ENCODE measurements around the gene CCT4. TPM values are rescaled to one million over a fixed set of nuclear protein-coding genes. Genes with fewer than 3 reads are reported as not detected.

Gene CCT4
- 260 and 274 TPM in 2 replicates for total RNA-seq

DNA sequence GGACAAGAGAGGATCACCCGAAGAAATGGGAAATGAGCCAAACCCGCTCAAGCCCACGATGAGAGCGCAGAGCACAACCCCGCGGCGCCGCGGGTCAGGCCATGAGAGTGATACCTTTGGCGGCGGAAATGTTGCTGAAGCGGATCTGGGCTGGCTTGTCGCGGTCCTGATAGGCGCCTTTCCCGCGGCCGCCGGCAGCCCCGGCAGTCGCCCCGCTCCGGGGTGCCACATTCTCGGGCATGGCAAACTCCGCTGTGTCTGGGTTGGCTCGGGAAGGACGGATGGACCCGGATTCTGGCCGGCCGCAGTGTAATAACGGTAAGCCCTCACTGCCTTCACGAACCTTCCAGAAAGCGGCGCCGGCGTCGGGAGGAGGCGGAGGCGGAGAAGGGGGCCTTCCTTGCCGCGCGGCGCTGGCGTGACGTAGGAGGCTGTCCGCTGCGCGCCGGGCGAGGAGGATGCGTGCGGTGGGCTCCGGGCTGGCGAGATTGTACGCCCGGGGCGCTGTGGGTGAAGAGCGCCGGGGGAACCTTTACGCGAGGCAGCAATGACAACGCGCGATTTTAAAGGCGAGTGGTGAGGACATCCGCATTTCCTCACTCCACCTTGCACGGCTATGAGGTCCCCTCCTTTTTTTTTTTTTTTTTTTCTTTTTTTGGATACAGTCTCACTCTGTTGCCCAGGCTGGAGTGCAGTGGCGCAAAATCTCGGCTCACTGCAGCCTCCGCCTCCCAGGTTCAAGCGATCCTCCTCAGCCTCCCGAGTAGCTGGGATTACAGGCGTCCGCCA is at the start of gene CCT4:
Gene CCT4, minus strand, starts transcription at position 390 of the 789 bp plus-strand sequence. Its CDS starts 149 bp downstream, at position 241.

DNA sequence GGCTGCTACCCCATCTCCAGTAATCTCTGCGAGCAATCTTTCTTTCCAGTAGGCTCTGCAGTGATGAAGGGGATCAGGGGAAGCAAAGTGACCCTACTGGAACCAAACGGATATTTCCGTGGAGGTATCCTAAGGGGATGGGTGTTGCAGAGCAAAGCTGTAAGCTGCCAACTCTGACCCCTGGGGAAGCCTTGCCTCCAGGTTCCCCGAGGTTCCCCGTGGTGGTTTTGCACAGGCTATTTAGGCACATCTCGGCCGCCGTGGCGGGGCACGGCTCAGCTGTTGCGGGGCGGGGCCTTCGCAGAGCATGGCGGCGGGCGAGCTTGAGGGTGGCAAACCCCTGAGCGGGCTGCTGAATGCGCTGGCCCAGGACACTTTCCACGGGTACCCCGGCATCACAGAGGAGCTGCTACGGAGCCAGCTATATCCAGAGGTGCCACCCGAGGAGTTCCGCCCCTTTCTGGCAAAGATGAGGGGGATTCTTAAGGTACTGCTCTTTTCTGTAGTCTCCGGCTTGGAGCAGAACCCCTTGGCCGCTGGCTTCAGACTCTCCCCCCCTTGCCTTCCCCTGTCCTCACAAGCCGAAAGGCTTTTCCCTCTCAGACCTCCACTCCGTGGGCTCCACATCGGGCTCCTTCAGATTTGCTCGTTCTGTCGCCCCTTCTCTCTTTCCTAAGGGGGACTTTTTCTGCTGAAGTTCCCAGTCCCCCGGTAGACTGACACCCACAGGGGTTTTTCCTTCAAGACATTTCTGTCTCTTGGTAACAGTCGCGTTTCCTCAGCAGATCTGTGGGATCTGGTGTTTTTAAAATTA is 17.1 kb upstream of the CCT4 start, which contains the start of gene COMMD1:
Gene COMMD1, plus strand, starts transcription at position 303 of the 814 bp plus-strand sequence. Its CDS starts 5 bp downstream, at position 308.

GRCh38 chr2:61853847-61854563 is 34.5 kb downstream of the CCT4 start, which contains the start of gene FAM161A:
FAM161A (minus strand) TSS chr2:61854060; CDS start chr2:61854041, 19 bp downstream.

Small RNA genes lying within 50 kb of the gene (small RNA-seq; reads per million reads assigned to genes)
- gene RF00019 = not detected

Other genes starting within 250 kb of the CCT4 start
- 4.1 and 4.8 TPM in 2 replicates for gene FAM161A, start 34.6 kb downstream of the CCT4 start, total RNA-seq
- 50.0 and 55.6 TPM in 2 replicates for gene COMMD1, start 17.0 kb upstream of the CCT4 start, total RNA-seq